ENCODE results near the gene ITPR2. TPM values are rescaled to one million over a fixed set of nuclear protein-coding genes. Genes with fewer than 3 reads are reported as not detected.

Gene ITPR2
- total and polyA plus RNA-seq, 2 of the 13 experiments (the other 11 are each of a cell fraction or from before 2014, with no cell fraction given) = 31.9 to 81.9 TPM

GRCh38 chr12:26514364-26514763 lies 318.6 kb downstream of the ITPR2 start:
- Histone ChIP-seq H3K4me1 (ENCODE audit: insufficient read depth, low read length) (peaks cover 11% of the 10 kb centered on the region), H3K4me2 (ENCODE audit: low read depth, low read length) (no peak overlapping the region), H3K27ac (ENCODE audit: extremely low read length, insufficient read depth, low read length) (no peak overlapping the region), H3K9me3 (ENCODE audit: low read length) (no peaks in the 10 kb centered on the region), H4K20me1 (ENCODE audit: insufficient read depth, low read length) (0 out of 2 replicates have a peak, but pooled peaks cover 7% of the 10 kb centered on the region), H3K4me3 (replicated peaks in 1 of 3; ENCODE audit: insufficient read depth in 1 of 3, low read depth in 2 of 3, low read length in 3 of 3) (no peak overlapping the region), H3K9ac (ENCODE audit: insufficient read depth, low read depth, low read length) (no peak overlapping the region), H2AFZ (ENCODE audit: low read length) (no peak overlapping the region), H3K79me2 (ENCODE audit: insufficient read depth, low read length) (no peaks in the 10 kb centered on the region), H3K36me3 (replicated peaks in 1 of 2; ENCODE audit: control insufficient read depth in 1 of 2, insufficient read depth in 2 of 2, low read length in 2 of 2) (peaks cover 3 to 16% of the 10 kb centered on the region in 2 experiments; a peak in 3 of 5 replicates), H3K27me3 (ENCODE audit: control insufficient read depth in 1 of 2, insufficient read depth in 2 of 2, low read length in 2 of 2) (no peaks in the 10 kb centered on the region)
- no peak for DNase-seq (ENCODE audit: low spot score)
- FAIRE-seq = no peak
- no TSS peak for BruUV-seq (replicated peaks)
- CTCF ChIA-PET (ENCODE audit: low intra/inter-chr PET ratio, low total read pairs) = no interaction called here
- POLR2A ChIA-PET = no interaction called here
- WGBS (ENCODE audit: low lambda C conversion rate) = over 99% methylated on average over 3 of the region's 3 CpGs
- in situ Hi-C loops (cut with HindIII; ENCODE audit: extremely low pct_ligation_motif_present, low pct_unique_long_range_greater_than_20kb) (no loop called here), intact Hi-C loops (cut with micrococcal nuclease; ENCODE audit: unreplicated experiment) (no loop called here)
- no peak for ATAC-seq
- TF ChIP-seq ZNF713 (CRISPR knock-in tag; IDR thresholded peaks at IDR 0.05) = no peak
- TF ChIP-seq RFXANK (CRISPR knock-in tag; IDR thresholded peaks at IDR 0.05) = no peak
- TF ChIP-seq GMEB1 (CRISPR knock-in tag; IDR thresholded peaks at IDR 0.05; ENCODE audit: borderline replicate concordance) = no peak

GRCh38 chr12:26513363-26514043 lies 319.5 kb downstream of the ITPR2 start:
- FAIRE-seq = no peak
- Histone ChIP-seq H3K9ac (ENCODE audit: insufficient read depth, low read depth, low read length) (no peak overlapping the region), H3K27ac (ENCODE audit: extremely low read length, insufficient read depth, low read length) (no peak overlapping the region), H3K36me3 (replicated peaks in 1 of 2; ENCODE audit: control insufficient read depth in 1 of 2, insufficient read depth in 2 of 2, low read length in 2 of 2) (peaks cover 3 to 18% of the 10 kb centered on the region in 2 experiments; a peak in 3 of 5 replicates), H3K79me2 (ENCODE audit: insufficient read depth, low read length) (no peaks in the 10 kb centered on the region), H3K4me2 (ENCODE audit: low read depth, low read length) (no peak overlapping the region), H4K20me1 (ENCODE audit: insufficient read depth, low read length) (0 out of 2 replicates have a peak, but pooled peaks cover 7% of the 10 kb centered on the region), H2AFZ (ENCODE audit: low read length) (no peak overlapping the region), H3K4me1 (ENCODE audit: insufficient read depth, low read length) (peaks cover 11% of the 10 kb centered on the region), H3K9me3 (ENCODE audit: low read length) (no peaks in the 10 kb centered on the region), H3K27me3 (ENCODE audit: control insufficient read depth in 1 of 2, insufficient read depth in 2 of 2, low read length in 2 of 2) (no peaks in the 10 kb centered on the region), H3K4me3 (replicated peaks in 1 of 3; ENCODE audit: insufficient read depth in 1 of 3, low read depth in 2 of 3, low read length in 3 of 3) (no peak overlapping the region)
- BruUV-seq (replicated peaks) = TSS peak; percentile 14
- 97% methylated on average over 4 of the region's 4 CpGs for WGBS (ENCODE audit: low lambda C conversion rate)
- CTCF ChIA-PET (ENCODE audit: low intra/inter-chr PET ratio, low total read pairs) = no interaction called here
- TF ChIP-seq U2AF1 (optimal IDR thresholded peaks at IDR 0.05; ENCODE audit: low read depth, low read length) (no peak), EZH2 (conservative IDR thresholded peaks at IDR 0.05; ENCODE audit: low read depth, low read length) (no peak), REXO4 (CRISPR knock-in tag; IDR thresholded peaks at IDR 0.05; ENCODE audit: borderline replicate concordance) (no peak), GRHL1 (CRISPR knock-in tag; conservative IDR thresholded peaks at IDR 0.05) (no peak), CEBPZ (IDR thresholded peaks at IDR 0.05; ENCODE audit: low read length) (no peak)
- intact Hi-C loops (cut with micrococcal nuclease; ENCODE audit: unreplicated experiment) (no loop called here), in situ Hi-C loops (cut with HindIII; ENCODE audit: extremely low pct_ligation_motif_present, low pct_unique_long_range_greater_than_20kb) (no loop called here)
- POLR2A ChIA-PET = no interaction called here
- ATAC-seq = no peak
- DNase-seq (ENCODE audit: low spot score) = no peak
